Thyroid gland (tissue), 4 donors: ENCODE data around the gene WFIKKN1.

Experiments used
- POLR2A ChIP-seq, 2 donors: fragments of 450-650 bp; IDR thresholded peaks; one replicate each; pipeline ENCODE4 v1.6.1; 2017; ENCODE audit warnings: antibody characterized with exemption in 2 of 2, mild to moderate bottlenecking in 2 of 2, moderate library complexity in 1 of 2
- TF ChIP-seq, protein P1 (sequence below), 6 experiments: fragments of 200-600 bp in 3 of 6; fragments of 450-650 bp in 3 of 6; sonication (generic) in 3 of 6; IDR thresholded peaks; one replicate each; pipeline ENCODE4 v1.5.1; 2016 to 2019; ENCODE audit warnings: antibody characterized with exemption in 6 of 6, mild to moderate bottlenecking in 2 of 6, inconsistent platforms in 1 of 6, moderate library complexity in 1 of 6

GRCh38 chr16:598823-599739, 31.7 kb upstream of the WFIKKN1 start:
- TF ChIP-seq, protein P1, sequence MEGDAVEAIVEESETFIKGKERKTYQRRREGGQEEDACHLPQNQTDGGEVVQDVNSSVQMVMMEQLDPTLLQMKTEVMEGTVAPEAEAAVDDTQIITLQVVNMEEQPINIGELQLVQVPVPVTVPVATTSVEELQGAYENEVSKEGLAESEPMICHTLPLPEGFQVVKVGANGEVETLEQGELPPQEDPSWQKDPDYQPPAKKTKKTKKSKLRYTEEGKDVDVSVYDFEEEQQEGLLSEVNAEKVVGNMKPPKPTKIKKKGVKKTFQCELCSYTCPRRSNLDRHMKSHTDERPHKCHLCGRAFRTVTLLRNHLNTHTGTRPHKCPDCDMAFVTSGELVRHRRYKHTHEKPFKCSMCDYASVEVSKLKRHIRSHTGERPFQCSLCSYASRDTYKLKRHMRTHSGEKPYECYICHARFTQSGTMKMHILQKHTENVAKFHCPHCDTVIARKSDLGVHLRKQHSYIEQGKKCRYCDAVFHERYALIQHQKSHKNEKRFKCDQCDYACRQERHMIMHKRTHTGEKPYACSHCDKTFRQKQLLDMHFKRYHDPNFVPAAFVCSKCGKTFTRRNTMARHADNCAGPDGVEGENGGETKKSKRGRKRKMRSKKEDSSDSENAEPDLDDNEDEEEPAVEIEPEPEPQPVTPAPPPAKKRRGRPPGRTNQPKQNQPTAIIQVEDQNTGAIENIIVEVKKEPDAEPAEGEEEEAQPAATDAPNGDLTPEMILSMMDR (IDR thresholded peaks at IDR 0.05): no peak
- TF ChIP-seq POLR2A (IDR thresholded peaks at IDR 0.05): no peak
